ENCODE measurements around the gene BATF. TPM values are rescaled to one million over a fixed set of nuclear protein-coding genes. Genes with fewer than 3 reads are reported as not detected.
A peak's percentile ranks its signal among the peaks of the same experiment; 100 is the strongest.

The BATF gene
- total RNA-seq, 2 experiments from 2014 or later: 171 to 182 TPM

GRCh38 chr14:75491376-75491978 is 30.8 kb upstream of the BATF start:
- POLR2A ChIA-PET: no interaction called here
- DNase-seq: no peak
- intact Hi-C loops (cut with micrococcal nuclease): no loop called here
- no peaks in the 10 kb centered on the region for H3K36me3 Mint-ChIP-seq
- H3K4me1 Mint-ChIP-seq (ENCODE audit: low read depth): peaks cover 54% of the 10 kb centered on the region
- H3K27ac Mint-ChIP-seq: no peak overlapping the region
- H3K9me3 Mint-ChIP-seq: peaks cover 3% of the 10 kb centered on the region
- CTCF ChIA-PET: interaction anchor here (0.9 to 2.0 kb wide), 4 partner anchors 70 to 183 kb away, joined by 4 to 6 read pairs (median 5); no protein-coding TSS in a partner anchor
- H3K4me3 Mint-ChIP-seq: no peak overlapping the region
- H3K27me3 Mint-ChIP-seq: peaks cover 2% of the 10 kb centered on the region

GRCh38 chr14:75492832-75493591 is 29.3 kb upstream of the BATF start:
- H3K4me1 Mint-ChIP-seq (ENCODE audit: low read depth): peaks cover 58% of the 10 kb centered on the region
- ChIA-PET POLR2A (interaction anchor here (0.9 kb wide), 1 partner anchor 69 kb away, joined by 3 read pairs; no protein-coding TSS in a partner anchor), CTCF (interaction anchor here (0.8 to 2.0 kb wide), 5 partner anchors 30 to 84 kb away, joined by 3 to 7 read pairs (median 6); partner anchors contain the start of gene BATF)
- peak overlapping the region; percentile 73 for H3K27ac Mint-ChIP-seq
- peaks cover 3% of the 10 kb centered on the region for H3K9me3 Mint-ChIP-seq
- DNase-seq: peak; percentile 24
- intact Hi-C loops (cut with micrococcal nuclease): loop anchor here (1.0 kb wide), 2 partner anchors 17 to 69 kb away; no protein-coding TSS in a partner anchor
- H3K27me3 Mint-ChIP-seq: no peaks in the 10 kb centered on the region
- H3K36me3 Mint-ChIP-seq: no peaks in the 10 kb centered on the region
- H3K4me3 Mint-ChIP-seq: no peak overlapping the region

GRCh38 chr14:75493592-75494087 is 28.6 kb upstream of the BATF start:
- DNase-seq: peak; percentile 36
- POLR2A ChIA-PET: interaction anchor here (0.9 kb wide), 1 partner anchor 68 kb away, joined by 3 read pairs; no protein-coding TSS in a partner anchor
- Mint-ChIP-seq H3K4me1 (ENCODE audit: low read depth) (peaks cover 56% of the 10 kb centered on the region), H3K27me3 (no peaks in the 10 kb centered on the region), H3K4me3 (no peak overlapping the region), H3K36me3 (no peaks in the 10 kb centered on the region), H3K27ac (peak overlapping the region; percentile 73), H3K9me3 (peaks cover 3% of the 10 kb centered on the region)
- intact Hi-C loops (cut with micrococcal nuclease): loop anchor here (1.0 to 2.0 kb wide), 3 partner anchors 17 to 167 kb away; partner anchors contain the start of genes ERG28 and TTLL5
- CTCF ChIA-PET: interaction anchor here (0.8 to 1.6 kb wide), 3 partner anchors 29 to 73 kb away, joined by 3 to 7 read pairs (median 4); partner anchors contain the start of gene BATF

GRCh38 chr14:75494896-75495295 is 27.4 kb upstream of the BATF start:
- Mint-ChIP-seq H3K4me3 (no peak overlapping the region), H3K27ac (peak overlapping the region; percentile 66), H3K4me1 (ENCODE audit: low read depth) (peaks cover 54% of the 10 kb centered on the region), H3K36me3 (no peaks in the 10 kb centered on the region), H3K9me3 (peaks cover 3% of the 10 kb centered on the region), H3K27me3 (no peaks in the 10 kb centered on the region)
- DNase-seq: no peak
- intact Hi-C loops (cut with micrococcal nuclease): loop anchor here (1.0 to 2.0 kb wide), 2 partner anchors 20 to 166 kb away; partner anchors contain the start of genes ERG28 and TTLL5
- CTCF ChIA-PET: interaction anchor here (0.8 to 2.5 kb wide), 12 partner anchors 14 to 200 kb away, joined by 3 to 10 read pairs (median 4); no protein-coding TSS in a partner anchor
- POLR2A ChIA-PET: interaction anchor here (1.2 to 3.6 kb wide), 5 partner anchors 20 to 71 kb away, joined by 4 to 31 read pairs (median 4); partner anchors contain the start of gene BATF

GRCh38 chr14:75495399-75495798 is 26.9 kb upstream of the BATF start:
- POLR2A ChIA-PET: interaction anchor here (1.2 to 3.6 kb wide), 5 partner anchors 20 to 71 kb away, joined by 4 to 31 read pairs (median 4); partner anchors contain the start of gene BATF
- intact Hi-C loops (cut with micrococcal nuclease): loop anchor here (1.0 to 2.0 kb wide), 2 partner anchors 20 to 165 kb away; partner anchors contain the start of genes ERG28 and TTLL5

GRCh38 chr14:75495882-75496281 is 26.4 kb upstream of the BATF start:
- Mint-ChIP-seq H3K4me1 (ENCODE audit: low read depth) (peaks cover 54% of the 10 kb centered on the region), H3K27me3 (no peaks in the 10 kb centered on the region), H3K27ac (no peak overlapping the region), H3K9me3 (no peaks in the 10 kb centered on the region), H3K36me3 (no peaks in the 10 kb centered on the region), H3K4me3 (no peak overlapping the region)
- ChIA-PET POLR2A (interaction anchor here (1.2 to 3.6 kb wide), 4 partner anchors 19 to 70 kb away, joined by 4 to 31 read pairs (median 6); partner anchors contain the start of gene BATF), CTCF (interaction anchor here (1.7 to 4.5 kb wide), 4 partner anchors 8 to 81 kb away, joined by 6 to 36 read pairs (median 8); no protein-coding TSS in a partner anchor)
- intact Hi-C loops (cut with micrococcal nuclease): loop anchor here (1.0 to 2.0 kb wide), 2 partner anchors 19 to 165 kb away; partner anchors contain the start of genes ERG28 and TTLL5
- DNase-seq: no peak

More at GRCh38 chr14:75495399-75495798, 26.9 kb upstream of the BATF start:
- H3K36me3 Mint-ChIP-seq: no peaks in the 10 kb centered on the region
- peak overlapping the region; percentile 66 for H3K27ac Mint-ChIP-seq
- peaks cover 54% of the 10 kb centered on the region for H3K4me1 Mint-ChIP-seq (ENCODE audit: low read depth)
- no peak for DNase-seq
- H3K27me3 Mint-ChIP-seq: no peaks in the 10 kb centered on the region
- no peak overlapping the region for H3K4me3 Mint-ChIP-seq
- H3K9me3 Mint-ChIP-seq: peaks cover 3% of the 10 kb centered on the region
- CTCF ChIA-PET: interaction anchor here (0.8 to 4.5 kb wide), 13 partner anchors 7 to 200 kb away, joined by 3 to 36 read pairs (median 5); no protein-coding TSS in a partner anchor

GRCh38 chr14:75496755-75497154 is 25.5 kb upstream of the BATF start:
- Mint-ChIP-seq H3K9me3 (no peaks in the 10 kb centered on the region), H3K27ac (peak overlapping the region; percentile 82), H3K27me3 (no peaks in the 10 kb centered on the region), H3K4me3 (peak overlapping the region; percentile 59), H3K4me1 (ENCODE audit: low read depth) (peaks cover 54% of the 10 kb centered on the region), H3K36me3 (no peaks in the 10 kb centered on the region)
- ChIA-PET CTCF (interaction anchor here (0.9 to 4.5 kb wide), 9 partner anchors 9 to 189 kb away, joined by 3 to 36 read pairs (median 6); no protein-coding TSS in a partner anchor), POLR2A (interaction anchor here (0.8 to 3.6 kb wide), 8 partner anchors 10 to 370 kb away, joined by 3 to 31 read pairs (median 6); partner anchors contain the start of genes BATF and NEK9)
- intact Hi-C loops (cut with micrococcal nuclease): loop anchor here (1.0 kb wide), 1 partner anchor 44 kb away; no protein-coding TSS in a partner anchor
- DNase-seq: no peak

GRCh38 chr14:75497191-75497590 is 25.1 kb upstream of the BATF start:
- Mint-ChIP-seq H3K27ac (peak overlapping the region; percentile 82), H3K4me1 (ENCODE audit: low read depth) (peaks cover 54% of the 10 kb centered on the region), H3K9me3 (no peaks in the 10 kb centered on the region), H3K4me3 (peak overlapping the region; percentile 59), H3K27me3 (no peaks in the 10 kb centered on the region), H3K36me3 (no peaks in the 10 kb centered on the region)
- intact Hi-C loops (cut with micrococcal nuclease): loop anchor here (1.0 kb wide), 1 partner anchor 43 kb away; no protein-coding TSS in a partner anchor
- DNase-seq: peak; percentile 75
- ChIA-PET CTCF (interaction anchor here (0.9 to 4.5 kb wide), 8 partner anchors 9 to 189 kb away, joined by 3 to 36 read pairs (median 6); no protein-coding TSS in a partner anchor), POLR2A (interaction anchor here (0.7 to 3.6 kb wide), 8 partner anchors 10 to 371 kb away, joined by 3 to 31 read pairs (median 4); partner anchors contain the start of genes BATF and NEK9)

- no peak for DNase-seq
- intact Hi-C loops (cut with micrococcal nuclease): loop anchor here (1.0 kb wide), 1 partner anchor 43 kb away; no protein-coding TSS in a partner anchor
- Mint-ChIP-seq H3K9me3 (no peaks in the 10 kb centered on the region), H3K27me3 (no peaks in the 10 kb centered on the region), H3K36me3 (no peaks in the 10 kb centered on the region), H3K4me1 (ENCODE audit: low read depth) (peaks cover 51% of the 10 kb centered on the region), H3K4me3 (peak overlapping the region; percentile 59), H3K27ac (peak overlapping the region; percentile 82)
- ChIA-PET CTCF (interaction anchor here (0.9 to 4.5 kb wide), 6 partner anchors 10 to 157 kb away, joined by 3 to 36 read pairs (median 6); no protein-coding TSS in a partner anchor), POLR2A (interaction anchor here (0.7 to 3.6 kb wide), 8 partner anchors 10 to 371 kb away, joined by 3 to 31 read pairs (median 4); partner anchors contain the start of genes BATF and NEK9)
Observed at GRCh38 chr14:75497701-75498100, 24.6 kb upstream of the BATF start.

GRCh38 chr14:75499084-75499875 is 23.0 kb upstream of the BATF start:
- Mint-ChIP-seq H3K4me1 (ENCODE audit: low read depth) (peaks cover 38% of the 10 kb centered on the region), H3K27me3 (no peaks in the 10 kb centered on the region), H3K9me3 (no peaks in the 10 kb centered on the region), H3K27ac (peak overlapping the region; percentile 29), H3K4me3 (no peak overlapping the region), H3K36me3 (no peaks in the 10 kb centered on the region)
- ChIA-PET CTCF (interaction anchor here (1.3 to 4.5 kb wide), 4 partner anchors 11 to 155 kb away, joined by 3 to 36 read pairs (median 10); no protein-coding TSS in a partner anchor), POLR2A (interaction anchor here (0.6 kb wide), 1 partner anchor 373 kb away, joined by 3 read pairs; the partner anchor contains the start of gene NEK9)
- peak; percentile 52 for DNase-seq
- intact Hi-C loops (cut with micrococcal nuclease): no loop called here

Measured in activated CD4-positive, alpha-beta memory T cell treated with anti-CD3 and anti-CD28 coated beads for 36 hours (primary cell).